WERI-Rb-1 (cell line): ENCODE measurements around the gene HSP90AB1.

Source experiments
- DNase-seq: peaks from one replicate; pipeline ENCODE4 v3.0.0-alpha.2; 2020
- H3K27ac ChIP-seq: fragments of 250-450 bp; sonication (Bioruptor Pico); 2 replicates; pipeline ENCODE4 v1.5.1; 2020; ENCODE audit warnings: mild to moderate bottlenecking, moderate library complexity
- H3K27me3 ChIP-seq: fragments of 250-450 bp; sonication (Bioruptor Pico); 2 replicates; pipeline ENCODE4 v1.5.1; 2021; ENCODE audit warnings: mild to moderate bottlenecking, low read depth, moderate library complexity; ENCODE audit not compliant: insufficient read depth, severe bottlenecking
- H3K36me3 ChIP-seq: fragments of 250-450 bp; sonication (Bioruptor Pico); 2 replicates; pipeline ENCODE4 v1.5.1; 2020; ENCODE audit warnings: mild to moderate bottlenecking, moderate library complexity
- H3K4me3 ChIP-seq: 2 replicates; pipeline ENCODE4 v1.5.1; 2011; ENCODE audit warnings: low read depth, mild to moderate bottlenecking, control low read depth, low read length
- H3K9me3 ChIP-seq: fragments of 250-450 bp; sonication (Bioruptor Pico); 2 replicates; pipeline ENCODE4 v1.5.1; 2021; ENCODE audit warnings: mild to moderate bottlenecking, moderate library complexity; ENCODE audit not compliant: severe bottlenecking
- TF ChIP-seq, protein P1 (sequence below): IDR thresholded peaks from 2 replicates; pipeline ENCODE4 v1.5.1; 2011; ENCODE audit warnings: low read depth, mild to moderate bottlenecking, control low read depth, inconsistent platforms, low read length

HSP90AB1 gene

DNA sequence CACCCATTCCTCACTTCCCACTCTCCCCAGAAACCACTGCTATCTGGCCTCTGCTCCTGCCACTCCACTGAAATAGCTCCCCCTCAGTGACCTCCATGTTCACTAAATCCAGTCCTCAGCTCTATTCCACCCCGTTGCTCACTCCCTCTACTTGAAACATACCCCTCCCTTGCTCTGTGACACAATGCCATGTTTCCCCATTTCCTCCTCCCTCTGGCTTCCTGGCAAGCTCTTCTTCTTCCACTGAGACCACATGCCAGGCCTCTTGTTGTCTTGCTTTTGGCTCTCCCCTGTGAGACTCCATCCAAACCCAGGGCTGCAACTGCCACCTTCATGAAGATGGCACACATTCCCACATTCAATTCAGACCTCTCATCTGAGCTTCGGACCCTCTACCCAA, 37.2 kb downstream of the HSP90AB1 start:
- no peak overlapping the region for H3K27ac ChIP-seq
- TF ChIP-seq, protein P1, sequence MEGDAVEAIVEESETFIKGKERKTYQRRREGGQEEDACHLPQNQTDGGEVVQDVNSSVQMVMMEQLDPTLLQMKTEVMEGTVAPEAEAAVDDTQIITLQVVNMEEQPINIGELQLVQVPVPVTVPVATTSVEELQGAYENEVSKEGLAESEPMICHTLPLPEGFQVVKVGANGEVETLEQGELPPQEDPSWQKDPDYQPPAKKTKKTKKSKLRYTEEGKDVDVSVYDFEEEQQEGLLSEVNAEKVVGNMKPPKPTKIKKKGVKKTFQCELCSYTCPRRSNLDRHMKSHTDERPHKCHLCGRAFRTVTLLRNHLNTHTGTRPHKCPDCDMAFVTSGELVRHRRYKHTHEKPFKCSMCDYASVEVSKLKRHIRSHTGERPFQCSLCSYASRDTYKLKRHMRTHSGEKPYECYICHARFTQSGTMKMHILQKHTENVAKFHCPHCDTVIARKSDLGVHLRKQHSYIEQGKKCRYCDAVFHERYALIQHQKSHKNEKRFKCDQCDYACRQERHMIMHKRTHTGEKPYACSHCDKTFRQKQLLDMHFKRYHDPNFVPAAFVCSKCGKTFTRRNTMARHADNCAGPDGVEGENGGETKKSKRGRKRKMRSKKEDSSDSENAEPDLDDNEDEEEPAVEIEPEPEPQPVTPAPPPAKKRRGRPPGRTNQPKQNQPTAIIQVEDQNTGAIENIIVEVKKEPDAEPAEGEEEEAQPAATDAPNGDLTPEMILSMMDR, result no peak
- no peaks in the 10 kb centered on the region for H3K27me3 ChIP-seq
- no peaks in the 10 kb centered on the region for H3K9me3 ChIP-seq
- no peak overlapping the region for H3K4me3 ChIP-seq
- H3K36me3 ChIP-seq, result no peaks in the 10 kb centered on the region
- DNase-seq, result no peak

DNA sequence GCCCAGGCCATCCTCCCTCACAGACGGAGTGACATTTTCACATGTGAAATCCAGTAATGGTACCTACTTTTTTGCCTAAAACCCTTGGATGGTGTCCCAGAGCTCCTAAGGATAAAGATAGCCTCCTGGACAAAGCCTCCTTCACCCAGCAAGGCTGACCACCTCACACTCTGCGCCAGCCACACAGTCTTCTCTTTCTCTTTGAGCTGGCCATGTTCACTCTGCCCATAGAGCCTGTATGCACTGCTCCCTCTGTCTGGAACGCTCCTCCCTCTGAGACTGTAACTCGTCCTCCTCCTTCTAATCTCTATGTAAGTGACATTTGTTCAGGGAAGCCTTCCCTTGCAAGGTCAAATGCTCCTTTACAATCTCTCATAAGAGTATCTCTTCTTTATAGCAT, 38.0 kb downstream of the HSP90AB1 start:
- Histone ChIP-seq H3K27me3 (no peaks in the 10 kb centered on the region), H3K9me3 (no peaks in the 10 kb centered on the region), H3K36me3 (no peaks in the 10 kb centered on the region), H3K27ac (no peak overlapping the region), H3K4me3 (no peak overlapping the region)
- TF ChIP-seq, protein P1, result no peak
- no peak for DNase-seq

DNA sequence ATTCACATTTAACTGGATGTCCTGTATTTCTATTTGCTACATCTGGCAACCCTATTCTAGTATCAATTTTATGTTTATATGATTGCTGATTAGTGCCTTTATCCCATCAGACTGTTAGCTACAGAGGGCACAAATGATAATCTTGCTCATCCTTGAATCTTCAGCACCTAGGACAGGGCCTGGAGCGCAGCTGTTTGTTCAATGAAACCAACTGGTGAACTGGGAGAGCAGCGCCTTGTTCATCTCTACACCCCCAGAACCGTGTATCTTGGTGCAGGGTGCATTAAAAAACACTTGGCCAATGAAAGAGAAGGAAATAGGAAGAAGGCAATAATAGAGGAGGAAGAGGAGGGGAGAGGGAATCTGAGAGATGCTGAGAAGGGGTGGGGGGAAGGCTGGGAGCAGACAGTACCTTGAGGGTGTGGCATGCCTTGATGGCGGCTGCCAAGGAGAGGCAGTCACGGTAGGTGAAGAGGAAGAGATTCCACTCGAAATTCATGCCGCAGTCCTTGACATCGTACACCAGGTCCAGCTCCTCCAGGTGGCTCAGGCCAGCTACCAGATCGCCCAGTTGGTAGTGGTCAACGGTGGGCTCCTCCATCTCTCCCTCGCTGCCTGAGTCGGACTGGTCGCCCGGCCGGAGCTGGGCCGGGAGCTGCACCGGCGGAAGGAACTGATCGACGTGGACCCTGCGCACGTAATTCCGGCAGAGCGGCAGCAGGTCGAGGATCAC, 38.8 kb downstream of the HSP90AB1 start:
- Histone ChIP-seq H3K4me3 (no peak overlapping the region), H3K36me3 (no peaks in the 10 kb centered on the region), H3K27ac (no peak overlapping the region), H3K9me3 (no peaks in the 10 kb centered on the region), H3K27me3 (no peaks in the 10 kb centered on the region)
- no peak for DNase-seq
- TF ChIP-seq, protein P1, result no peak

DNA sequence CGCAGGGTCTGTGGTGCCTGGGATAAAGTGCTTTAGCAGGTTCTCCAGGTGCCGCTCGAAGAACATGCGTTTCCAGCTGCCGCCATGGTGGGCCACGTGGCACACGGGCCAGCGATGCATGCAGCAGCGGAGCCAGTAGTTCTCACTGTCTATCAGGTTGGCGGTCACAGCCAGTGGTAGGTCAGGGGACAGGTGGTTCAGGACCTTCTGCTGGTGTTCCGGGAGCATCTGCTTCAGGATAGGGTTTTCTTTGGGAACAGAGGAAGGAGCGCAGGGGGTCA, 39.3 kb downstream of the HSP90AB1 start:
- DNase-seq, result no peak
- TF ChIP-seq, protein P1, result no peak
- Histone ChIP-seq H3K9me3 (no peaks in the 10 kb centered on the region), H3K36me3 (no peaks in the 10 kb centered on the region), H3K27me3 (no peaks in the 10 kb centered on the region), H3K27ac (no peak overlapping the region), H3K4me3 (no peak overlapping the region)

DNA sequence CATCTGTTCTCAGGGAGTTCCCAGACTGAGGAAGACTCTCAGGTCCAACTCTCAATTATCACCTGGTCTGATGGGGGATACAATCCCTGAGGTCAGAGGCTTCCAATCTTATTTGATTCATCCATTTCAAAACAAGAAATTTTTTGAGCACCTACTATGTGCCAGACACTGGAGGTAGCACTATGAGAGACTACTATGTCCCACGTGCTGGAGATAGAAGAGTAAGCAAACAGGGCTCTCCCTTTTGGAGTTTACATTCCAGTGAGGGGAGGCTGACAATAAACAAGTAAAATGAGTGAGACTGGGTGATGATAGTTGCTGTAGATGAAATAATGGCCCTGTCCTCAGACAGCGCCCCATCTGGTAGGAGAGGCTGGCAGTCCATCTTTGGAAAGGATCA, 39.8 kb downstream of the HSP90AB1 start:
- DNase-seq, result no peak
- Histone ChIP-seq H3K27me3 (no peaks in the 10 kb centered on the region), H3K4me3 (no peak overlapping the region), H3K27ac (no peak overlapping the region), H3K9me3 (no peaks in the 10 kb centered on the region), H3K36me3 (no peaks in the 10 kb centered on the region)
- TF ChIP-seq, protein P1, result no peak

DNA sequence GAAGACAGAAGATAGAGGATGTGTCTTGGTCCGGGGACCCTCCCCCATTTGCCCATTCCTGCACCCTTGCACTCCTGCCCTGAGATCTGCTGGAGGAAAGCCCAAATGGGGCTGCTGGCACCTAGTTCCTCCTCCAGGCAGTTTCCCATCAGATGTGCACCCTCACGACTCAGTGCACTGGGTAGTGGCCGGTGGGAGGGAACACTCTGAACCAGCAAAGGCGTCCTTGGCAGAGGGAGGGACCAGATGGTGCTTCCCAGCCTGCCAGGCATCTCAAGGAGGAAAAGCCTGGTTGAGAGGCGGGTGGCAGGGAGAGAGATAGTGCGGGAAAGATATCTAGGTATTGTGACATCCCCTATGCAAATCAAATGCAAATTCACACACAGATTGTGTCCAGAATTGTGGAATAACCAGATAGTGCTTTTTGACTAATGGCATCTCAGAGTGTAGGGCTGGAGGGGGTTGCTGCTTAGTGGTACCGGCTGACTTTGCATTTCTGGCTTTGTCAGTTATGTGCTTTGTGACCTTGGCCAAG, 42.9 kb downstream of the HSP90AB1 start:
- no peak overlapping the region for H3K4me3 ChIP-seq
- H3K27ac ChIP-seq, result no peak overlapping the region
- H3K27me3 ChIP-seq, result no peaks in the 10 kb centered on the region
- no peaks in the 10 kb centered on the region for H3K9me3 ChIP-seq
- no peak for DNase-seq
- TF ChIP-seq, protein P1, result no peak
- H3K36me3 ChIP-seq, result no peaks in the 10 kb centered on the region
